H1 (cell line): Measurements from ENCODE around the gene DAW1. TPM values are rescaled to one million over a fixed set of nuclear protein-coding genes. Genes with fewer than 3 reads are reported as not detected.

Experiments used
- CTCF ChIA-PET: fragments of 300-600 bp; sonication (Branson Sonifier 250); formaldehyde crosslinking; loops from one replicate; lab custom pipeline; 2021; ENCODE audit not compliant: partially characterized antibody; lab: Charles Lee
- POLR2A ChIA-PET: fragments of 300-600 bp; sonication (Branson Sonifier 250); formaldehyde crosslinking; loops from one replicate; lab custom pipeline; 2021; ENCODE audit warnings: inconsistent platforms; ENCODE audit not compliant: partially characterized antibody; lab: Charles Lee
- DNase-seq, 2 experiments: peaks; one replicate each; pipeline versions ENCODE4 v3.0.0 to v3.0.0-alpha.2; 2010 to 2022; ENCODE audit warnings: low spot score in 2 of 2, low read depth in 1 of 2, mixed read lengths in 1 of 2
- FAIRE-seq: peaks from 2 replicates; lab custom pipeline; 2011; peaks lifted over from hg19 to GRCh38; lab: Jason Lieb, UNC
- H2AFZ ChIP-seq: 2 replicates; pipeline ENCODE4 v1.8.1; 2012; ENCODE audit warnings: low read length, inconsistent platforms
- H2AK5ac ChIP-seq: 2 replicates; pipeline ENCODE4 v1.6.1; 2013; ENCODE audit warnings: low read depth, low read length
- H2BK120ac ChIP-seq: replicated peaks from 2 replicates; pipeline ENCODE3; 2013; ENCODE audit warnings: low read depth, low read length, inconsistent platforms
- H2BK12ac ChIP-seq: 2 replicates; pipeline ENCODE4 v1.6.1; 2013; ENCODE audit warnings: low read depth, low read length
- H2BK15ac ChIP-seq: 2 replicates; pipeline ENCODE4 v1.6.1; 2013; ENCODE audit warnings: low read length
- H2BK20ac ChIP-seq: 2 replicates; pipeline ENCODE4 v1.6.1; 2013; ENCODE audit warnings: low read length
- H2BK5ac ChIP-seq: 2 replicates; pipeline ENCODE4 v1.6.1; 2013; ENCODE audit warnings: low read depth, low read length
- H3K14ac ChIP-seq: 2 replicates; pipeline ENCODE4 v1.6.1; 2013; ENCODE audit warnings: inconsistent platforms; ENCODE audit not compliant: insufficient read length
- H3K18ac ChIP-seq: 2 replicates; pipeline ENCODE4 v1.6.1; 2013; ENCODE audit warnings: low read length; ENCODE audit errors: extremely low read depth
- H3K23ac ChIP-seq: 2 replicates; pipeline ENCODE4 v1.6.1; 2013; ENCODE audit warnings: inconsistent platforms; ENCODE audit not compliant: insufficient read length
- H3K23me2 ChIP-seq: 2 replicates; pipeline ENCODE4 v1.6.1; 2013; ENCODE audit warnings: low read depth, low read length
- H3K27ac ChIP-seq: 2 replicates; pipeline ENCODE4 v1.6.1; 2011; ENCODE audit warnings: low read depth, low read length, inconsistent platforms
- H3K27me3 ChIP-seq, 4 experiments: replicated peaks in 1 of 4; 1 replicate in 1 of 4; 2 replicates in 3 of 4; pipeline versions ENCODE4 v1.6.1 to v1.8.1; 2011 to 2013; ENCODE audit warnings: low read length in 3 of 4, mild to moderate bottlenecking in 3 of 4, inconsistent platforms in 2 of 4, mixed read lengths in 2 of 4, moderate library complexity in 1 of 4; ENCODE audit not compliant: control insufficient read depth in 3 of 4, insufficient read depth in 3 of 4; ENCODE audit errors: extremely low read depth in 1 of 4
- H3K36me3 ChIP-seq, 4 experiments: 2 replicates each; pipeline versions ENCODE4 v1.6.1 to v1.8.1; 2011 to 2013; ENCODE audit warnings: mild to moderate bottlenecking in 4 of 4, low read length in 3 of 4, moderate library complexity in 2 of 4, control low read depth in 1 of 4, inconsistent platforms in 1 of 4; ENCODE audit not compliant: insufficient read depth in 4 of 4, control insufficient read depth in 2 of 4
- H3K4ac ChIP-seq: replicated peaks from 2 replicates; pipeline ENCODE3; 2013; ENCODE audit warnings: low read length, low read depth, mixed read lengths, inconsistent platforms; ENCODE audit not compliant: insufficient read length
- H3K4me1 ChIP-seq, 4 experiments: replicated peaks in 1 of 4; 1 replicate in 1 of 4; 2 replicates in 3 of 4; pipeline versions ENCODE4 v1.6.1 to v1.8.1; 2011 to 2013; ENCODE audit warnings: low read length in 3 of 4, inconsistent platforms in 2 of 4, mixed read lengths in 1 of 4; ENCODE audit not compliant: insufficient read depth in 4 of 4, control insufficient read depth in 3 of 4
- H3K4me2 ChIP-seq, 2 experiments: 2 replicates each; pipeline versions ENCODE4 v1.6.1 to v1.8.1; 2011 to 2013; ENCODE audit warnings: low read depth in 2 of 2, low read length in 2 of 2, control low read depth in 1 of 2, inconsistent platforms in 1 of 2, mild to moderate bottlenecking in 1 of 2; ENCODE audit not compliant: insufficient read depth in 1 of 2
- H3K4me3 ChIP-seq, 4 experiments: fragments of 200-600, 300-600 bp in 1 of 4; sonication (generic), shearing (Covaris generic), sonication (Bioruptor Twin) in 1 of 4; 2 replicates each; pipeline versions ENCODE4 v1.5.1 to v1.8.1; 2011 to 2016; ENCODE audit warnings: low read length in 4 of 4, low read depth in 3 of 4, control low read depth in 2 of 4, inconsistent platforms in 2 of 4, mild to moderate bottlenecking in 2 of 4, mixed read lengths in 1 of 4, moderate library complexity in 1 of 4; ENCODE audit not compliant: insufficient read depth in 2 of 4; ENCODE audit errors: extremely low read depth in 1 of 4
- H3K56ac ChIP-seq: replicated peaks from 2 replicates; pipeline ENCODE3; 2013; ENCODE audit warnings: low read depth, mild to moderate bottlenecking, mixed read lengths, low read length, inconsistent platforms; ENCODE audit not compliant: insufficient read length
- H3K79me1 ChIP-seq: 2 replicates; pipeline ENCODE4 v1.6.1; 2013; ENCODE audit warnings: low read depth, low read length, control low read depth
- H3K79me2 ChIP-seq, 2 experiments: 2 replicates each; pipeline versions ENCODE4 v1.6.1 to v1.8.1; 2012 to 2013; ENCODE audit warnings: low read length in 2 of 2, mild to moderate bottlenecking in 2 of 2, inconsistent platforms in 1 of 2; ENCODE audit not compliant: insufficient read depth in 2 of 2, control insufficient read depth in 1 of 2
- H3K9ac ChIP-seq, 4 experiments: replicated peaks in 1 of 4; 1 replicate in 1 of 4; 2 replicates in 3 of 4; pipeline versions ENCODE4 v1.6.1 to v1.8.1; 2011 to 2013; ENCODE audit warnings: low read depth in 3 of 4, low read length in 3 of 4, control low read depth in 2 of 4, mild to moderate bottlenecking in 2 of 4, moderate library complexity in 2 of 4, inconsistent platforms in 1 of 4; ENCODE audit errors: extremely low read depth in 1 of 4
- H3K9me3 ChIP-seq, 2 experiments: 2 replicates each; pipeline versions ENCODE4 v1.6.1 to v1.8.1; 2012 to 2013; ENCODE audit warnings: mild to moderate bottlenecking in 2 of 2, moderate library complexity in 2 of 2, control low read depth in 1 of 2, inconsistent platforms in 1 of 2, low read depth in 1 of 2, low read length in 1 of 2, mixed read lengths in 1 of 2; ENCODE audit not compliant: insufficient read depth in 2 of 2
- H4K20me1 ChIP-seq, 2 experiments: replicated peaks in 1 of 2; 2 replicates each; pipeline versions ENCODE3 to v1.8.1; 2011 to 2013; ENCODE audit warnings: inconsistent platforms in 2 of 2, low read length in 2 of 2, mild to moderate bottlenecking in 1 of 2; ENCODE audit not compliant: insufficient read depth in 2 of 2, control insufficient read depth in 1 of 2
- H4K5ac ChIP-seq: 2 replicates; pipeline ENCODE4 v1.6.1; 2013; ENCODE audit warnings: low read length, low read depth, mixed read lengths, inconsistent platforms; ENCODE audit not compliant: insufficient read length
- H4K8ac ChIP-seq: 2 replicates; pipeline ENCODE4 v1.8.0; 2013; ENCODE audit warnings: mild to moderate bottlenecking, moderate library complexity, low read length, inconsistent platforms; ENCODE audit not compliant: insufficient read depth; ENCODE audit errors: extremely low read depth
- H4K91ac ChIP-seq: replicated peaks from 2 replicates; pipeline ENCODE3; 2013; ENCODE audit warnings: low read length, mixed read lengths, inconsistent platforms; ENCODE audit not compliant: insufficient read length
- ASH2L ChIP-seq: fragments of 200-600, 300-600 bp; sonication (generic); IDR thresholded peaks from one replicate; pipeline ENCODE4 v1.7.1; 2017; ENCODE audit warnings: low read length
- FOSL1 ChIP-seq: IDR thresholded peaks from 2 replicates; pipeline ENCODE4 v1.6.1; 2011; ENCODE audit warnings: mild to moderate bottlenecking, low read depth, low read length, moderate library complexity; ENCODE audit not compliant: insufficient read depth
- MAFK ChIP-seq: IDR thresholded peaks from 2 replicates; pipeline ENCODE4 v1.6.1; 2012; ENCODE audit warnings: low read depth, mild to moderate bottlenecking, improper control_type of control experiment, low read length
- POU5F1 ChIP-seq: IDR thresholded peaks from 2 replicates; pipeline ENCODE4 v1.6.1; 2011; ENCODE audit warnings: low read depth, mild to moderate bottlenecking, low read length, moderate library complexity
- SIN3A ChIP-seq, 2 experiments: IDR thresholded peaks in 1 of 2; conservative IDR thresholded peaks in 1 of 2; 2 replicates each; pipeline ENCODE4 v1.6.1; 2011 to 2012; ENCODE audit warnings: low read length in 2 of 2, improper control_type of control experiment in 1 of 2, low read depth in 1 of 2, mild to moderate bottlenecking in 1 of 2
- SIX5 ChIP-seq: IDR thresholded peaks from 2 replicates; pipeline ENCODE4 v1.6.1; 2011; ENCODE audit warnings: mild to moderate bottlenecking, low read depth, low read length
- TEAD4 ChIP-seq: IDR thresholded peaks from 2 replicates; pipeline ENCODE4 v1.6.1; 2012; ENCODE audit warnings: low read depth, low read length, inconsistent platforms, mixed read lengths
- ZNF274 ChIP-seq: IDR thresholded peaks from 2 replicates; pipeline ENCODE4 v1.7.0; 2012; ENCODE audit warnings: low read length, borderline replicate concordance; ENCODE audit errors: extremely low read depth
- WGBS, 2 experiments: shearing (Covaris generic) in 1 of 2; methylation state at CpG; one replicate each; pipeline versions ENCODE4 v1.1.6 to v1.1.7; 2013 to 2015; ENCODE audit warnings: low lambda C conversion rate in 2 of 2, mixed read lengths in 2 of 2, inconsistent platforms in 1 of 2, low coverage in 1 of 2, missing lambda C conversion rate in 1 of 2; ENCODE audit not compliant: insufficient replicate concordance in 2 of 2, insufficient coverage in 1 of 2, insufficient read length in 1 of 2; ENCODE audit errors: extremely low coverage in 1 of 2, missing lambda C conversion rate in 1 of 2; 5-methylcytosine and 5-hydroxymethylcytosine counted together
- polyA plus RNA-seq, 7 experiments: library from polyadenylated mRNA; depleted of rRNA in 3 of 7; stranded (reverse) in 5 of 7; unstranded in 2 of 7; fragments of >200 nt in 5 of 7; fragments of 200-250 nt in 2 of 7; gene quantifications; 1 replicate in 5 of 7; 2 replicates in 1 of 7; 4 replicates in 1 of 7; pipeline versions ENCODE4 v1.2.1 to v1.2.3, GENCODE V29; 2011 to 2013; ENCODE audit warnings: missing spikeins in 2 of 7, mixed read lengths in 2 of 7
- total RNA-seq: library from RNA; stranded (reverse); fragmentation: NEBNext Ultra II Directional; extraction: Animal tissue kit (Norgen Biotek cat#: 25700); gene quantifications from 2 replicates; pipeline ENCODE4 v1.2.1, GENCODE V29; 2021
- TF ChIP-seq, protein P1 (sequence below): IDR thresholded peaks from 2 replicates; pipeline ENCODE4 v1.6.1; 2011; ENCODE audit warnings: low read depth, mild to moderate bottlenecking, low read length; ENCODE audit not compliant: insufficient read depth

The DAW1 gene
- total and polyA plus RNA-seq, 2 of the 8 experiments (the other 6 are each of a cell fraction or from before 2014, with no cell fraction given), result 0.44 to 1.4 TPM

DNA sequence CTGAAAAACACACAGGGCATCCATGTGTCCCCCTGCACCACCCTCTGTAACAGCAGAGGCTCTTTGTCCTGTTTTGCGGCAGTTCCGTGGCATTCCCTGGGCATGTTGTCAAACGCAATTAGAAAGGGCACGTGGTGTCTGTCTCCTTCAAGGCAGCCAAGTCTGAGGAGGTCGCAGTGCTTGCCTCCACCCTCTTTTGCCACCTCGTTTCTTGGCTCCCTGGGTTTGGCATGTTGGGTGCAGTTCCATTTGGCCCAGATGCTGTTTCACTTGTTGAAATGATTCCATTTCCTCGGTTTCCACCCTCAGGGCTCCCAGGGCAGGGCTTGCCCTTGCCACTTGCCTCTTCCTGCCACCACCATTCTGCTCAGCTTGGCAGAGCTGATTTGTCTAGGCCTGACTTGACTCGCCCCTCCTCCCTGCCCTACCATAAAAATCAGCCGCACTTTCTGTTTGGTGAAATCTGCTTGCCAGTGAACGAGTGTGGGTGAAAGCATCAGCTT, 45.4 kb upstream of the DAW1 start:
- POLR2A ChIA-PET, result no interaction called here
- no peak overlapping the region for H3K18ac ChIP-seq
- H3K79me2 ChIP-seq, result no peaks in the 10 kb centered on the region
- H4K8ac ChIP-seq, result no peak overlapping the region
- no peak overlapping the region for H3K9ac ChIP-seq
- H4K5ac ChIP-seq, result no peak overlapping the region
- DNase-seq (no peak), FAIRE-seq (no peak)
- no peak overlapping the region for H2BK120ac ChIP-seq
- no peak for TF ChIP-seq SIN3A (conservative IDR thresholded peaks at IDR 0.05 in 1 of 2, IDR thresholded peaks at IDR 0.05 in 1 of 2; ENCODE audit: low read depth in 1 of 2, low read length in 2 of 2)
- TF ChIP-seq ZNF274, result no peak
- no peak for TF ChIP-seq SIX5
- TF ChIP-seq POU5F1, result no peak
- no peak for TF ChIP-seq MAFK
- TF ChIP-seq, protein P1, sequence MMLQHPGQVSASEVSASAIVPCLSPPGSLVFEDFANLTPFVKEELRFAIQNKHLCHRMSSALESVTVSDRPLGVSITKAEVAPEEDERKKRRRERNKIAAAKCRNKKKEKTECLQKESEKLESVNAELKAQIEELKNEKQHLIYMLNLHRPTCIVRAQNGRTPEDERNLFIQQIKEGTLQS, result no peak
- TF ChIP-seq FOSL1, result no peak
- TF ChIP-seq TEAD4, result no peak
- TF ChIP-seq ASH2L, result no peak
- H2BK15ac ChIP-seq, result no peak overlapping the region
- H4K20me1 ChIP-seq, result no peaks in the 10 kb centered on the region
- CTCF ChIA-PET, result no interaction called here
- no peak overlapping the region for H2AK5ac ChIP-seq
- H3K79me1 ChIP-seq, result no peaks in the 10 kb centered on the region
- H3K4me3 ChIP-seq, result no peak overlapping the region
- WGBS, 2 experiments, result 91% methylated on average over 7 of the region's 10 CpGs; no CpG with 5 or more reads in 1 of the 2 experiments
- no peak overlapping the region for H4K91ac ChIP-seq
- H3K9me3 ChIP-seq, result no peaks in the 10 kb centered on the region
- H3K56ac ChIP-seq, result no peak overlapping the region
- H3K27ac ChIP-seq, result no peak overlapping the region
- H3K4me2 ChIP-seq, result no peak overlapping the region
- H2BK12ac ChIP-seq, result no peak overlapping the region; the same call in 1 of the 2 replicates
- no peak overlapping the region for H3K14ac ChIP-seq
- H2BK20ac ChIP-seq, result no peak overlapping the region
- no peak overlapping the region for H3K4ac ChIP-seq
- no peaks in the 10 kb centered on the region for H3K36me3 ChIP-seq
- no peak overlapping the region for H2BK5ac ChIP-seq
- 0 out of 2 replicates have a peak overlapping the region, but pooled peaks have one; percentile 25 for H2AFZ ChIP-seq
- no peak overlapping the region for H3K23ac ChIP-seq
- no peaks in the 10 kb centered on the region for H3K23me2 ChIP-seq
- H3K4me1 ChIP-seq, result no peaks in the 10 kb centered on the region; a peak in 1 of 7 replicates
- no peaks in the 10 kb centered on the region; a peak in 1 of 7 replicates for H3K27me3 ChIP-seq
